HG03175 (cell line): ENCODE measurements around the gene RBMS2.

Source experiments
- ATAC-seq: cut with Tn5 transposase; IDR thresholded peaks from one replicate; pipeline ENCODE4 v1.9.1; 2021; ENCODE audit warnings: mild to moderate bottlenecking, moderate library complexity; ENCODE audit not compliant: unreplicated experiment

Gene RBMS2

GRCh38 chr12:56578983-56579546 is 57.4 kb downstream of the RBMS2 start:
- no peak for ATAC-seq

DNA sequence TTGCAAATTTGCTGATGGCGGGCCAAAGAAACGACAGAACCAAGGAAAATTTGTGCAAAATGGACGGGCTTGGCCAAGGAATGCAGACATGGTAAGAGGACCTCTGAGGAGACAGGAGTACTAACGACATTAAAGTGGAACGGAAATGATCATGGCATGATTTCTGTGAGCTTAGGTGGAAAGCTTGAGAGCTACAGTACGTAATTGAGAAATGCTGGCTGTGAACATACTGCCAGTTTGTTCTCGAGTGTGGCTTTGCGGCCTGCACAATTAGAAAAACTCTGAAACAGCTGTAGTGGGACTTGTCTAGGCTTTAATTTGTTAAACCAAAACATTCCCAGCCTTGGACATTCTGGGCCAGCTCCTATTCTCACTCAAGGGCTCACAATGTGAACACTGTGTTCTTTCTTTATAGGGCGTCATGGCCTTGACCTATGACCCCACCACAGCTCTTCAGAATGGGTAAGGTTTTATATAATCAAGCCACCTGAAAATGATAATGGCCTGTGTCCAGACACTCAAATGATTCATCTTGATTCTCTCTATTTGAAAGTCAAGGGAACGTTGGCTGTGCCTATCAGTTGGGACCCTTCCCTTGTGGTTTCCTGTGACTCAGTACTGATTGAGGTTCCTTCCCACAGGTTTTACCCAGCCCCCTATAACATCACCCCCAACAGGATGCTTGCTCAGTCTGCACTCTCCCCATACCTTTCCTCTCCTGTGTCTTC is 60.0 kb downstream of the RBMS2 start:
- no peak for ATAC-seq

- no peak for ATAC-seq
These were observed 63.5 kb downstream of the RBMS2 start for GRCh38 chr12:56585098-56585497.

DNA sequence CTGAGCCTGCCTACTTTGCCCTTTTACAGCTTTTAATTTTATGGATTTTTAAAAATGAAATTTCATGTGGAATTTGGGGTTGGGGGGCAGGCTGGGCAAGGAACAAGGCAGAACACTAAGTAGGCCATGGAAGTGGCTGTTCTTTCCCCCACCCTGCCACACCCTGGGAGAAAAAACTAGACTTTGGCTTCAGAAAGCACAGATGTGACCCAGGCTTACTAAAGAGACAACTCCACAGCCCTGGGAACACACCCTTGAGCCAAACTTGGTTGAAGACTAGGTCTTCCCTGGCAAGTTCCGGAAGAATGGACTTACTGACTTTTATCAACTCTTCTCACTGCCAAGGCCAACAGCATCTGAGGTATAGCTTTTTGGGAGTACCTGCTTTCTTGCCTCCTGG is 68.2 kb downstream of the RBMS2 start:
- no peak for ATAC-seq

- peak; percentile 59 for ATAC-seq
These were observed 68.7 kb downstream of the RBMS2 start for GRCh38 chr12:56590237-56590830.

DNA sequence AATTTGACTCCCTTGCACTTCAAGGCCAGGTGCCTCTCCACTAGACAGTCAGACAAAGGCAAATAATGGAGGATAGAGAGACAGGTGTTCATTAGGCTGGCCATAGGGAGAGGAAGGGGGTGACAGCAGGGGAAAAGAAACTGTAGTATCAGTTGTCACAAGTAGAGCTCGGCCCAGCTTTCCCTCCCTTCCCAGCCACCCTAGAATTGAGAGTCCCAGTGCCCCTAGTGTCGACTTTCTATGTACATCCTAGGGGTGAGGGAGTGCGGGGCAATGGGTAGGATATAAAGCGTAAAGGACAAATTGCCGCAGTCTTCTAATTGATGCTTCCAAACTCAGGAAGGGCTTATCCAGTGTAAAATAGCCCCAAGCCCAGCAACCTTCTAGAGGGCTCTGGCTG is 69.5 kb downstream of the RBMS2 start:
- ATAC-seq = no peak

GRCh38 chr12:56591961-56592360 is 70.3 kb downstream of the RBMS2 start:
- no peak for ATAC-seq

DNA sequence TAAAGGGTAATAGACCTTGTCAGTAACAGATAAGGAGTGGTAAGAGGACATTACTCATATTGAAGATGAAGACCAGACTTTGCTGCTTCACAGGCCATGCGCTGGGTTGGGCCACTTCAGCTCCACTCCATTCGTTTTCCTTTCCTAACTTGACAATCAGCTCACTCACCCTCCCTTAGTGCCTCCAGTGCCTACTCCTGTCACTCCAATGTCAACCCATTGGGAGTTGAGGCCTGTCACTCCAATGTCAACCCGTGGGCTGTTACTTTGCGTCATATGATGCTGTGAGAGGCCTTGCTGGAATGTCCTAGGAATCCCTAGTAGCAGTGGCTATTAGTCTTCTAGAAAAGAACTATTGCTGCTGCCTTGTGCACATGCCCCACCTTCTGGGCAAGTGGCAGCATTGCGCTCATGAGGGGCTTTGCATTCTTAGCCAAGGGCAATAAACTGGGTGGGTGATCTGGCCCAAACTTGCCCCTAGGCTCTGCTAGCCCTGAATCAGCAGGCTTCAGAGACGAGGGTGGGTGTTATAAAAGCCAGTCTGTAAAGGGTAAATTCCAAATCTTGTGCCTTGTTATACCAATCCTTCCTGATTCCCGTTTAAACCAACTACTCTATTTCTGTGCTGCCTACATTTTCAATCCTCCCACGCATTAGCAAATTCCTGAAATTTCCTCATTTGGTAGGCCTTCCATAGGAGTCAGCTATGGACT is 72.4 kb downstream of the RBMS2 start:
- ATAC-seq = peak; percentile 57

DNA sequence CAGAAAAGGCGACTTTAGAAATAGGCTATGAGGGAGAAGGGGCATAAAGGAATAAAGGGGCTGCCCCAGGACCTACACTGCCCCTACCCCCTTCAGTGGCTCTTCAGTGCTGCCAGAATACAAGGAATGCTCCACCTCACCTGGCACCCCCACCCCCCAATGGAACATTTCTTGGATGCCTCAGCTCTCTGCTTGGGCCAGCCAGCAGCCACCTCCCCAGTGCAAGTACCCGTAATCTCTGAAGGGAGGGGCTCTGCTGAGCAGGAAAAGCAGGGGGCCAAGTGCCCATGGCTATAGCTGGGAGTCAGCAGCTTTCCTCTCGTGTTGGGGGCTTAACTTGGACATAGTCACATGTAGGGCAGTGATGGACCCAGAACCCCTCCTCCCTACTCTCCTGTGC is 75.2 kb downstream of the RBMS2 start:
- ATAC-seq = no peak

DNA sequence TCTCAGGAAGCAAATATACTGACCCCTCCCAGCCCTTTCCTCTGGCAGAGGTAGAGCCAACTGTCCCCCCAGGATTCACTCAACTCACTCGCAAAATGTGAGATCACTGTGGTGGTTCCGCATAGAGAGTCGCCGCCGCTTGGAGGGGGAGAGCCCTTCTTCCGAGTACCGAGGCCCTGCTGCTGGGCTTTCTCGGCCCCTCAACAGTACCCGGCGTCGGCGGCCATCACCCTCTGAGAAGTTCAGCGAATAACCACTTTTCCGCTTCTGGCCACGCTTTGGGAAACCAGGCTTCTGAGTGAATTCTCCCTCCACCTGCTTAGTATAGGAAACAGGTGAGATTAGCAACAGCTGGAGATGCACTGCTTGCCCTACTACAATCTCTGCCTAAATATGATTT is 77.4 kb downstream of the RBMS2 start:
- ATAC-seq = no peak

- no peak for ATAC-seq
These were observed 78.2 kb downstream of the RBMS2 start for GRCh38 chr12:56599797-56600196.

DNA sequence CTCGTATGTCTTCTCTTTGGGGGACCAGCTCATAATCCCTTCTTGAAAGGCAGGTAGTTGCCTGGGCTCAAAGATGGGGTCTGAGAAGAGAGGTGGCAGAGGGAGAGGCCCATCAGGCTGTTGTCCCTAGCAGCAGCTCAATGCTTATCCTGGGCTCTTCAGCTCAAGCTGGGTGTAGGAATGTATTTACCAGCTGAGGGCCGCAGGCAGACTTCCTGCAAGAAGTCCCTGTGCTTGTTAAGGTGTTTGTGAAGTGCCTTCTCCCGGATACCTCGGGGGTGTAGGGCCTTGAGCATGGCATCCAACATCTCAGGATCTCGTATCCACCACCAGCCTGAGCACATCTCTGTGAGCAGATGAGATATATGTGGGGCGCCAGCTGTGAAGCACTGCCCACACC is 79.1 kb downstream of the RBMS2 start:
- no peak for ATAC-seq

- ATAC-seq = no peak
These were observed 79.9 kb downstream of the RBMS2 start for GRCh38 chr12:56601503-56601902.

- ATAC-seq = no peak
These were observed 80.6 kb downstream of the RBMS2 start for GRCh38 chr12:56602239-56602638.

- ATAC-seq = no peak
These were observed 82.7 kb downstream of the RBMS2 start for GRCh38 chr12:56604355-56604754.

GRCh38 chr12:56614627-56615026 is 93.0 kb downstream of the RBMS2 start:
- no peak for ATAC-seq

GRCh38 chr12:56616244-56616643 is 94.6 kb downstream of the RBMS2 start:
- ATAC-seq = no peak

GRCh38 chr12:56616925-56617324 is 95.3 kb downstream of the RBMS2 start:
- no peak for ATAC-seq

DNA sequence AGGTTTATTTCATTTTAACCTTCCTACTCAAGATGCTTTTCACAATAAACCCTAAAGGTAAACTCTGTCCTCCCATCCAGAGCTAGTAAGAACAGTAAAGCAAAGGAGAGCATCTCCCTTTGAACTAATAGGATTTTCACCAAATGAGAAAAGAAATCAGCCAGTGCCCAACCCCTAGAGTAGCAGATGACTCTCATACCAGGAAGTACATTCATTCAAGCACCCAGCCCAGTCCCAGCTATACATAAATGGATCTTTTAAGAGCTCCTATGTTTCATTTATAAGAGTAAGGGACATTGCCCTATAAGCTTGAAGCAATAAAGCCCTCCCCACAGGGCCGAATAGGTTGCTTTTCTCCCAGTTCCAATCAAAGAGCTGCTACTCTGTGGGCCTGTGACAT is 100.9 kb downstream of the RBMS2 start:
- no peak for ATAC-seq

DNA sequence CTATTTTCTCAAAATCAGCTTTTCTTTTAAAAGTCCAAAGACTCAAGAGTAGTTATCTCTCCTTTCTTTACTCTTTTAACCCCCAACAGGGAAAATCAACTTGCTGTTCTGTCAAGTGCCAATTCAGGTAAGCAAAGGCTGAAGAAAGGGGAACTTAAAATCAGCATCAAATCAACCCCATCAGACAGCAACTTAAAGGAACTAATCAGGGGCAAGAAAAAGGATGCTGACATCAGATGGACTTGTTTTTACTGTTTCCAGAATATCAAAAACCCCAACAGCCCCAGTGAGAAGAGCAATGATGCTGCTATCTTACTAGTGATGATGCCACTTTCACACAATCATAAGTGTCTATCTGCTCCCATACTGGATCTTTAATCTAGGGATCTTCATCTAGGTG is 105.1 kb downstream of the RBMS2 start:
- ATAC-seq = no peak

GRCh38 chr12:56628671-56629458 is 107.2 kb downstream of the RBMS2 start:
- peak; percentile 33 for ATAC-seq
